Activated T-helper 2 cell treated with anti-CD3 and anti-CD28 coated beads, Interferon-gamma antibody, Interleukin-2, Interleukin-4, amounts not matched to agents 10 μg/mL and 5 μg/mL and 100 μg/mL, durations not matched to agents 14 hours and 24 hours and 36 hours (primary cell): Measurements from ENCODE around the gene LUZP2. TPM values are rescaled to one million over a fixed set of nuclear protein-coding genes. Genes with fewer than 3 reads are reported as not detected.

Experiments
- DNase-seq: peaks from one replicate; pipeline ENCODE4 v3.0.0; 2021; ENCODE audit warnings: low spot score
- H3K27ac Mint-ChIP-seq: one replicate; pipeline ENCODE4 v1.8.0; 2021; ENCODE audit warnings: mixed read lengths
- H3K27me3 Mint-ChIP-seq: one replicate; pipeline ENCODE4 v1.8.0; 2021; ENCODE audit warnings: low read depth, mixed read lengths
- H3K36me3 Mint-ChIP-seq: one replicate; pipeline ENCODE4 v1.8.0; 2021; ENCODE audit warnings: low read depth, mixed read lengths
- H3K4me1 Mint-ChIP-seq: one replicate; pipeline ENCODE4 v1.8.0; 2021; ENCODE audit warnings: low read depth, mixed read lengths
- H3K4me3 Mint-ChIP-seq: one replicate; pipeline ENCODE4 v1.8.0; 2021; ENCODE audit warnings: low read depth, mild to moderate bottlenecking, moderate library complexity, mixed read lengths
- H3K9me3 Mint-ChIP-seq: one replicate; pipeline ENCODE4 v1.8.0; 2021; ENCODE audit warnings: mixed read lengths
- intact Hi-C: fragments of 100-400 bp; cut with micrococcal nuclease; formaldehyde crosslinking; loops from one replicate; pipeline ENCODE4 v1.15.1; 2023
- total RNA-seq: library from RNA; stranded (reverse); gene quantifications from 2 replicates; pipeline ENCODE4 v1.2.3, GENCODE V29; 2022

The LUZP2 gene
- total RNA-seq, 1 donor from 2014 or later, result not detected

GRCh38 chr11:24760681-24761080 lies 263.8 kb downstream of the LUZP2 start:
- no peaks in the 10 kb centered on the region for H3K27me3 Mint-ChIP-seq
- DNase-seq, result no peak
- no peak overlapping the region for H3K4me3 Mint-ChIP-seq
- intact Hi-C loops, result no loop called here
- peaks cover 19% of the 10 kb centered on the region for H3K9me3 Mint-ChIP-seq
- no peaks in the 10 kb centered on the region for H3K4me1 Mint-ChIP-seq
- H3K36me3 Mint-ChIP-seq, result no peaks in the 10 kb centered on the region
- H3K27ac Mint-ChIP-seq, result no peak overlapping the region

DNA sequence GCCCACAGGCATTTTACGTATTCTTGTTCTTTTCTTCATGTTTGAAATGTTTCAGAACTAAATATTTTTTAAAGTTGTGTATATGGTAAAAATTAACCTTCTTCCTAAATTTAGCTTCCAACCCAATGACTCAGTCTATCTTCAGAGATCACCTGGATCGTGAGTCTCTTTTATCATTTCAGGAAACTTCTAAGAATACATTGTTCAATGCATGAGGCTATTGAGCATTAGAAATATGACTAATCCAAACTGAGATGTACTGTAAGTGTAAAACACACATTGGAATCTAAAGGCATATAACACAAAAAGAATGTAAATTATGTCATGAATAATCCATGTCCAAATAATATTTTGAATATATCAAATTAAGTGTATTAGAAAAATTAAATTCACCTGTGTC lies 265.2 kb downstream of the LUZP2 start:
- peaks cover 10% of the 10 kb centered on the region for H3K9me3 Mint-ChIP-seq
- H3K4me3 Mint-ChIP-seq, result no peak overlapping the region
- DNase-seq, result no peak
- no peak overlapping the region for H3K27ac Mint-ChIP-seq
- intact Hi-C loops, result no loop called here
- H3K4me1 Mint-ChIP-seq, result no peaks in the 10 kb centered on the region
- no peaks in the 10 kb centered on the region for H3K27me3 Mint-ChIP-seq
- H3K36me3 Mint-ChIP-seq, result no peaks in the 10 kb centered on the region

- no peak for DNase-seq
- Mint-ChIP-seq H3K4me3 (no peak overlapping the region), H3K36me3 (no peaks in the 10 kb centered on the region), H3K27ac (no peak overlapping the region), H3K9me3 (peaks cover 9% of the 10 kb centered on the region), H3K4me1 (no peaks in the 10 kb centered on the region), H3K27me3 (no peaks in the 10 kb centered on the region)
- intact Hi-C loops, result no loop called here
Measured at GRCh38 chr11:24767411-24767810, 270.6 kb downstream of the LUZP2 start.

GRCh38 chr11:24773322-24773721 lies 276.5 kb downstream of the LUZP2 start:
- Mint-ChIP-seq H3K27ac (no peak overlapping the region), H3K4me1 (no peaks in the 10 kb centered on the region), H3K27me3 (no peaks in the 10 kb centered on the region), H3K4me3 (no peak overlapping the region), H3K36me3 (no peaks in the 10 kb centered on the region), H3K9me3 (peaks cover 9% of the 10 kb centered on the region)
- no peak for DNase-seq
- intact Hi-C loops, result no loop called here

- no peaks in the 10 kb centered on the region for H3K27me3 Mint-ChIP-seq
- H3K9me3 Mint-ChIP-seq, result peaks cover 3% of the 10 kb centered on the region
- H3K27ac Mint-ChIP-seq, result no peak overlapping the region
- no peaks in the 10 kb centered on the region for H3K36me3 Mint-ChIP-seq
- DNase-seq, result no peak
- no peaks in the 10 kb centered on the region for H3K4me1 Mint-ChIP-seq
- intact Hi-C loops, result no loop called here
- H3K4me3 Mint-ChIP-seq, result no peak overlapping the region
Measured at GRCh38 chr11:24779791-24780190, 282.9 kb downstream of the LUZP2 start.

DNA sequence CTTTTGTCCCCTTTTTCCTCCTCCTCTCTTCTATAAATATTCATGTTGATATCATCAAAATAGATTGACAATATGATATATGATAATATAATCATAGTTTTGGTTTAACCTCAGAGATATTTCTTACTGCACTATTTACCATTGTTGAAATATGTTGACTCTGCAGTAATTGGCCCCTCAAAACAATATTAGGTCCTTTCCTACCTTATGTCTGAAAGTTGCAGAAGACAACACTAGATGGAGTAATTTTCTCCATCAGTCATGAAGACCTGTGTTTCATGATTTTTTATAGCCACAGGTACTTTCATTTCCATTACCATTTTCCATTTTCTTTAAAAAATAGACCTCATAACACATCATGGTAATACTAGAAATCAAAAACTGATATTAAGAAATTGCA lies 284.4 kb downstream of the LUZP2 start:
- Mint-ChIP-seq H3K9me3 (peaks cover 3% of the 10 kb centered on the region), H3K27me3 (no peaks in the 10 kb centered on the region), H3K4me3 (no peak overlapping the region), H3K27ac (no peak overlapping the region), H3K4me1 (no peaks in the 10 kb centered on the region), H3K36me3 (no peaks in the 10 kb centered on the region)
- intact Hi-C loops, result no loop called here
- no peak for DNase-seq

- no peak for DNase-seq
- Mint-ChIP-seq H3K4me1 (no peaks in the 10 kb centered on the region), H3K27ac (no peak overlapping the region), H3K36me3 (no peaks in the 10 kb centered on the region), H3K9me3 (peaks cover 30% of the 10 kb centered on the region), H3K4me3 (no peak overlapping the region), H3K27me3 (no peaks in the 10 kb centered on the region)
- intact Hi-C loops, result no loop called here
Measured at GRCh38 chr11:24793479-24793878, 296.6 kb downstream of the LUZP2 start.

DNA sequence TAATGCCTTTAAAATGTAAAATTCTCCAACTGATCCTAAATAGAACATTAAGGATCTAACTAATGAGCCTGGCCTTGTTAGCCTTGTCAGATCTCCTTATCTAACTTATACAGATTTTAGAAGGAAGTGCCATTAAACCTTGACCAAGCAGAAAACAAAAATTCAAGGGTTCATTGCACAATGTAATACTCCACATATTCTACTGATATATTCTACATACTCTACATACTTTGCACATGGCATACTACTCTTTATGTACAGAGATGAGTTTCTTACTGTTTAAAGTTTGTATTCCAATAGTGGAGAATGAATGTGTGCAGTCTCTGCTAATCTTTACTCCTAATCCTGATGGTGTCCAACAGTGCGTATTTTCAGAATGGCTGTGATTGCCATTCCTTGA lies 297.2 kb downstream of the LUZP2 start:
- Mint-ChIP-seq H3K4me1 (no peaks in the 10 kb centered on the region), H3K27ac (no peak overlapping the region), H3K9me3 (peaks cover 27% of the 10 kb centered on the region), H3K4me3 (no peak overlapping the region), H3K27me3 (no peaks in the 10 kb centered on the region), H3K36me3 (no peaks in the 10 kb centered on the region)
- intact Hi-C loops, result no loop called here
- DNase-seq, result no peak

DNA sequence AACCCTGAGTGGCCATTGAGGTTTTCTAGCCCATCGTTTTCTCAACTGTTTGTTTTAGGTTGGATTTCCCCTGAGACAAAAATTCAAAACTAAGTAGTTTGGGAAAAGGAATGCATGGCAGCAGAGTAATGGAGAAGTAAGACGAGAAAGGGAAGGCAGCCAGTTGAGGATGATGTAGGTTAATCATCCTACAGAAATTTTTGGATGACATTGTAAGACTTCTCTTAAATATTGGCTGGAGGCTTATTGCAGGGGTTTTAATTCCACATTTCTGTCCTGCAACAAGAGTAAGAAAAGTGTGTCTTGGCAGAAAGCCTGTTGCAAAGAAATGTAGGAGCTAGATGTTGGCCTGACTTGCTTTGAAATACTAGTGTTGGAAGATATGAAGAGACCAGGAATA lies 308.8 kb downstream of the LUZP2 start:
- Mint-ChIP-seq H3K27ac (no peak overlapping the region), H3K27me3 (no peaks in the 10 kb centered on the region), H3K4me1 (no peaks in the 10 kb centered on the region), H3K9me3 (peaks cover 33% of the 10 kb centered on the region), H3K36me3 (no peaks in the 10 kb centered on the region), H3K4me3 (no peak overlapping the region)
- intact Hi-C loops, result no loop called here
- DNase-seq, result no peak

GRCh38 chr11:24808173-24808572 lies 311.3 kb downstream of the LUZP2 start:
- H3K36me3 Mint-ChIP-seq, result no peaks in the 10 kb centered on the region
- peaks cover 31% of the 10 kb centered on the region for H3K9me3 Mint-ChIP-seq
- no peak overlapping the region for H3K4me3 Mint-ChIP-seq
- no peak overlapping the region for H3K27ac Mint-ChIP-seq
- intact Hi-C loops, result no loop called here
- H3K4me1 Mint-ChIP-seq, result no peaks in the 10 kb centered on the region
- no peak for DNase-seq
- no peaks in the 10 kb centered on the region for H3K27me3 Mint-ChIP-seq

DNA sequence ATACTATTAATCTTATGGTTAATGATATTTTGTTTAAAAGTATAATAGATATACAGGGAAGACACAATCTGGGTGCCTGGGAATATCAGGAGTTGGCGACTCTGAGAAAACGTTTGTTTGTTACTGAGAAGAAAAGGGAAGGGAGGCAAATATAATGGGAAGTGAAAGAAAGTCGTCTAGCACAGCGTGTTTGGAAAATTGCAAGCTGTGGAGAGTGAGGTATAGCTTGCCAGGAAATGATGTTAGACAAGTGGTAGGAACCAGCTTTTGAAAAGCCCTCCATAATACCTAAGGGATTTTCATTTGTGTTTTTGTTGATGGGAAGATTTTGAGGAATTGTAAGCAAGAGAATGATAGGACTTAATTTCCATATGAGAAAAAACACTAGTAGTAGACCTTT lies 322.2 kb downstream of the LUZP2 start:
- Mint-ChIP-seq H3K36me3 (no peaks in the 10 kb centered on the region), H3K4me3 (no peak overlapping the region), H3K27me3 (no peaks in the 10 kb centered on the region), H3K27ac (no peak overlapping the region), H3K4me1 (no peaks in the 10 kb centered on the region), H3K9me3 (peaks cover 26% of the 10 kb centered on the region)
- intact Hi-C loops, result no loop called here
- no peak for DNase-seq

DNA sequence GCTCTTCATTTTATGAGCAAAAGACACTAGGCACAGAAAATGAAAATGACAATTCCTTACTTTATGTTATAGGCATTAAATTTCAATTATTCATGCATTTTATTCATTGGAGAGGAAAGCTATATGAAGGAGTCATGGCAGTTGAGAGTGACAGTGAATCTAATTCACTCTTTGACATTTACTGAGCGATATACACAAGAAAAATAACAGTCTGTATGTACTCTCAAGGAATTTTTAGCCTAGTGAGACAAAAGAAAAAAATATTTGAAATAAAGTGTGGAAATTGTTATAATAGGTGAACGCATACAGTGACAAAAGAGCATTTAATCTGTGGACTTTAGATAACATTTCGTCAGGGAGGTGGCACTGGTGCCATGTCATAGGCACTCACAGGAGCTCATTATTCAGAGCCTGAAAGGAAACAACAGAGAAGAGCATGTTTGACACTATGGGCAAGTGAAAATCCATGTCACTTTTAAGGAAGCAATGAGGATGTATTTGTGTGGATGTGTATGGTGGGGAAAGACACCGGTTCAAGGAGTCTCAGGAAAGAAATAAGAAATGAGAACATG lies 323.1 kb downstream of the LUZP2 start:
- Mint-ChIP-seq H3K27me3 (no peaks in the 10 kb centered on the region), H3K9me3 (peaks cover 21% of the 10 kb centered on the region), H3K4me3 (no peak overlapping the region), H3K36me3 (no peaks in the 10 kb centered on the region), H3K4me1 (no peaks in the 10 kb centered on the region), H3K27ac (no peak overlapping the region)
- intact Hi-C loops, result no loop called here
- no peak for DNase-seq

DNA sequence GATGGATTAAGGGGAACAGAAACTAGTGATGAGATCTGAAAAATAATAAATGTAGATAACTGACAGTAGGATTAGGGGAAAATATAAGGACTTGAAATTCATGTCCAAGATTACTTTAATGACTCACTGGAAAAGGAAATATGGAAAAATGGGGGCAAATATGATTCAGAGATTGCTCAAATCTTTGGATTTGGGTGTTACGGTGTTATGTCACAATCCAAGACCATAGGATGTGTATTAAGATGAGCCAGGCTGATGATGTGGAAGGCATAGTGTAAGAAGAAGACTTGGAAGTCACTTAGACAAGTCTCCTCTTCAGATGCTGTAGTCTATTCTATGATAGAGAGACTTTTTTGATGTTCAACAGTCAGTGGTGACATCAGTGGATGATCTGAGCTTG lies 323.7 kb downstream of the LUZP2 start:
- DNase-seq, result no peak
- Mint-ChIP-seq H3K4me1 (no peaks in the 10 kb centered on the region), H3K4me3 (no peak overlapping the region), H3K9me3 (peaks cover 25% of the 10 kb centered on the region), H3K27ac (no peak overlapping the region), H3K27me3 (no peaks in the 10 kb centered on the region), H3K36me3 (no peaks in the 10 kb centered on the region)
- intact Hi-C loops, result no loop called here

GRCh38 chr11:24828938-24829605 lies 332.2 kb downstream of the LUZP2 start:
- Mint-ChIP-seq H3K36me3 (no peaks in the 10 kb centered on the region), H3K4me1 (no peaks in the 10 kb centered on the region)

More at GRCh38 chr11:24828938-24829605, 332.2 kb downstream of the LUZP2 start:
- Mint-ChIP-seq H3K27ac (no peak overlapping the region), H3K4me3 (no peak overlapping the region), H3K9me3 (peaks cover 26% of the 10 kb centered on the region), H3K27me3 (no peaks in the 10 kb centered on the region)
- intact Hi-C loops, result no loop called here
- DNase-seq, result no peak
